ENCODE data around the gene DHRSX.

The DHRSX gene

DNA sequence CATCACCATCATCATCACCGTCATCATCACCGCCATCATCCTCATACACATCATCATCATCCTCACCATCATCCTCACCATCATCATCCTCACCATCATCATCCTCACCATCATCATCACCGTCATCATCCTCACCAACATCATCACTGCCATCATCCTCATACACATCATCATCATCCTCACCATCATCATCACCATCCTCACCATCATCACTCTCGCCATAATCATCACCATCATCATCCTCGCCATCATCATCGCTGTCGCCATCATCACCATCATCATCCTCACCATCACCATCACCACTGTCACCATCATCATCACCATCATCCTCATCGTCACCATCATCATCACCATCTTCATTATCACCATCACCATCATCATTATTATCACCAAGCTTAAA lies 19.8 kb upstream of the DHRSX start:
- Histone ChIP-seq H3K9me3 (ENCODE audit: control insufficient read depth, insufficient read depth, low read depth, low read length) (no peaks in the 10 kb centered on the region), H3K4me1 (ENCODE audit: control insufficient read depth, insufficient read depth, low read length) (no peaks in the 10 kb centered on the region), H3K4me3 (ENCODE audit: low read depth, low read length) (no peak overlapping the region), H3K36me3 (ENCODE audit: control insufficient read depth in 2 of 2, insufficient read depth in 1 of 2, low read length in 2 of 2) (no peaks in the 10 kb centered on the region), H3K27ac (ENCODE audit: extremely low read depth, low read depth, low read length) (no peak overlapping the region)
- POLR2A ChIA-PET: no interaction called here
- CTCF ChIA-PET: no interaction called here
- TF ChIP-seq, protein P1, sequence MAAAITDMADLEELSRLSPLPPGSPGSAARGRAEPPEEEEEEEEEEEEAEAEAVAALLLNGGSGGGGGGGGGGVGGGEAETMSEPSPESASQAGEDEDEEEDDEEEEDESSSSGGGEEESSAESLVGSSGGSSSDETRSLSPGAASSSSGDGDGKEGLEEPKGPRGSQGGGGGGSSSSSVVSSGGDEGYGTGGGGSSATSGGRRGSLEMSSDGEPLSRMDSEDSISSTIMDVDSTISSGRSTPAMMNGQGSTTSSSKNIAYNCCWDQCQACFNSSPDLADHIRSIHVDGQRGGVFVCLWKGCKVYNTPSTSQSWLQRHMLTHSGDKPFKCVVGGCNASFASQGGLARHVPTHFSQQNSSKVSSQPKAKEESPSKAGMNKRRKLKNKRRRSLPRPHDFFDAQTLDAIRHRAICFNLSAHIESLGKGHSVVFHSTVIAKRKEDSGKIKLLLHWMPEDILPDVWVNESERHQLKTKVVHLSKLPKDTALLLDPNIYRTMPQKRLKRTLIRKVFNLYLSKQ (tag by site-specific recombination; IDR thresholded peaks at IDR 0.05; ENCODE audit: borderline replicate concordance): no peak
- TF ChIP-seq, protein P2, sequence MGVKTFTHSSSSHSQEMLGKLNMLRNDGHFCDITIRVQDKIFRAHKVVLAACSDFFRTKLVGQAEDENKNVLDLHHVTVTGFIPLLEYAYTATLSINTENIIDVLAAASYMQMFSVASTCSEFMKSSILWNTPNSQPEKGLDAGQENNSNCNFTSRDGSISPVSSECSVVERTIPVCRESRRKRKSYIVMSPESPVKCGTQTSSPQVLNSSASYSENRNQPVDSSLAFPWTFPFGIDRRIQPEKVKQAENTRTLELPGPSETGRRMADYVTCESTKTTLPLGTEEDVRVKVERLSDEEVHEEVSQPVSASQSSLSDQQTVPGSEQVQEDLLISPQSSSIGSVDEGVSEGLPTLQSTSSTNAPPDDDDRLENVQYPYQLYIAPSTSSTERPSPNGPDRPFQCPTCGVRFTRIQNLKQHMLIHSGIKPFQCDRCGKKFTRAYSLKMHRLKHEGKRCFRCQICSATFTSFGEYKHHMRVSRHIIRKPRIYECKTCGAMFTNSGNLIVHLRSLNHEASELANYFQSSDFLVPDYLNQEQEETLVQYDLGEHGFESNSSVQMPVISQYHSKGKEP (tag by site-specific recombination; IDR thresholded peaks at IDR 0.05): no peak
- TF ChIP-seq KLF9 (tag by site-specific recombination; IDR thresholded peaks at IDR 0.05; ENCODE audit: low read depth): no peak
- TF ChIP-seq ZNF514 (tag by site-specific recombination; IDR thresholded peaks at IDR 0.05): no peak
- TF ChIP-seq ZNF670 (tag by site-specific recombination; IDR thresholded peaks at IDR 0.05; ENCODE audit: low read depth): peak; percentile 19; the same call in 1 of the 2 replicates
- TF ChIP-seq ZEB2 (tag by site-specific recombination; IDR thresholded peaks at IDR 0.05): no peak
- 0 out of 2 replicates have a peak, but pooled peaks have one; percentile 28 for TF ChIP-seq ZNF114 (tag by site-specific recombination; IDR thresholded peaks at IDR 0.05)
- TF ChIP-seq, protein P3, sequence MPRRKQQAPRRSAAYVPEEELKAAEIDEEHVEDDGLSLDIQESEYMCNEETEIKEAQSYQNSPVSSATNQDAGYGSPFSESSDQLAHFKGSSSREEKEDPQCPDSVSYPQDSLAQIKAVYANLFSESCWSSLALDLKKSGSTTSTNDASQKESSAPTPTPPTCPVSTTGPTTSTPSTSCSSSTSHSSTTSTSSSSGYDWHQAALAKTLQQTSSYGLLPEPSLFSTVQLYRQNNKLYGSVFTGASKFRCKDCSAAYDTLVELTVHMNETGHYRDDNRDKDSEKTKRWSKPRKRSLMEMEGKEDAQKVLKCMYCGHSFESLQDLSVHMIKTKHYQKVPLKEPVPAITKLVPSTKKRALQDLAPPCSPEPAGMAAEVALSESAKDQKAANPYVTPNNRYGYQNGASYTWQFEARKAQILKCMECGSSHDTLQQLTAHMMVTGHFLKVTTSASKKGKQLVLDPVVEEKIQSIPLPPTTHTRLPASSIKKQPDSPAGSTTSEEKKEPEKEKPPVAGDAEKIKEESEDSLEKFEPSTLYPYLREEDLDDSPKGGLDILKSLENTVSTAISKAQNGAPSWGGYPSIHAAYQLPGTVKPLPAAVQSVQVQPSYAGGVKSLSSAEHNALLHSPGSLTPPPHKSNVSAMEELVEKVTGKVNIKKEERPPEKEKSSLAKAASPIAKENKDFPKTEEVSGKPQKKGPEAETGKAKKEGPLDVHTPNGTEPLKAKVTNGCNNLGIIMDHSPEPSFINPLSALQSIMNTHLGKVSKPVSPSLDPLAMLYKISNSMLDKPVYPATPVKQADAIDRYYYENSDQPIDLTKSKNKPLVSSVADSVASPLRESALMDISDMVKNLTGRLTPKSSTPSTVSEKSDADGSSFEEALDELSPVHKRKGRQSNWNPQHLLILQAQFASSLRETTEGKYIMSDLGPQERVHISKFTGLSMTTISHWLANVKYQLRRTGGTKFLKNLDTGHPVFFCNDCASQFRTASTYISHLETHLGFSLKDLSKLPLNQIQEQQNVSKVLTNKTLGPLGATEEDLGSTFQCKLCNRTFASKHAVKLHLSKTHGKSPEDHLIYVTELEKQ (tag by site-specific recombination; IDR thresholded peaks at IDR 0.05; ENCODE audit: borderline replicate concordance): no peak
- TF ChIP-seq TCF7L2 (IDR thresholded peaks at IDR 0.05; ENCODE audit: borderline replicate concordance, low read depth, low read length): no peak
- TF ChIP-seq, protein P4, sequence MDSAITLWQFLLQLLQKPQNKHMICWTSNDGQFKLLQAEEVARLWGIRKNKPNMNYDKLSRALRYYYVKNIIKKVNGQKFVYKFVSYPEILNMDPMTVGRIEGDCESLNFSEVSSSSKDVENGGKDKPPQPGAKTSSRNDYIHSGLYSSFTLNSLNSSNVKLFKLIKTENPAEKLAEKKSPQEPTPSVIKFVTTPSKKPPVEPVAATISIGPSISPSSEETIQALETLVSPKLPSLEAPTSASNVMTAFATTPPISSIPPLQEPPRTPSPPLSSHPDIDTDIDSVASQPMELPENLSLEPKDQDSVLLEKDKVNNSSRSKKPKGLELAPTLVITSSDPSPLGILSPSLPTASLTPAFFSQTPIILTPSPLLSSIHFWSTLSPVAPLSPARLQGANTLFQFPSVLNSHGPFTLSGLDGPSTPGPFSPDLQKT (IDR thresholded peaks at IDR 0.05; ENCODE audit: borderline replicate concordance, low read depth, low read length): no peak
- TF ChIP-seq, protein P5, sequence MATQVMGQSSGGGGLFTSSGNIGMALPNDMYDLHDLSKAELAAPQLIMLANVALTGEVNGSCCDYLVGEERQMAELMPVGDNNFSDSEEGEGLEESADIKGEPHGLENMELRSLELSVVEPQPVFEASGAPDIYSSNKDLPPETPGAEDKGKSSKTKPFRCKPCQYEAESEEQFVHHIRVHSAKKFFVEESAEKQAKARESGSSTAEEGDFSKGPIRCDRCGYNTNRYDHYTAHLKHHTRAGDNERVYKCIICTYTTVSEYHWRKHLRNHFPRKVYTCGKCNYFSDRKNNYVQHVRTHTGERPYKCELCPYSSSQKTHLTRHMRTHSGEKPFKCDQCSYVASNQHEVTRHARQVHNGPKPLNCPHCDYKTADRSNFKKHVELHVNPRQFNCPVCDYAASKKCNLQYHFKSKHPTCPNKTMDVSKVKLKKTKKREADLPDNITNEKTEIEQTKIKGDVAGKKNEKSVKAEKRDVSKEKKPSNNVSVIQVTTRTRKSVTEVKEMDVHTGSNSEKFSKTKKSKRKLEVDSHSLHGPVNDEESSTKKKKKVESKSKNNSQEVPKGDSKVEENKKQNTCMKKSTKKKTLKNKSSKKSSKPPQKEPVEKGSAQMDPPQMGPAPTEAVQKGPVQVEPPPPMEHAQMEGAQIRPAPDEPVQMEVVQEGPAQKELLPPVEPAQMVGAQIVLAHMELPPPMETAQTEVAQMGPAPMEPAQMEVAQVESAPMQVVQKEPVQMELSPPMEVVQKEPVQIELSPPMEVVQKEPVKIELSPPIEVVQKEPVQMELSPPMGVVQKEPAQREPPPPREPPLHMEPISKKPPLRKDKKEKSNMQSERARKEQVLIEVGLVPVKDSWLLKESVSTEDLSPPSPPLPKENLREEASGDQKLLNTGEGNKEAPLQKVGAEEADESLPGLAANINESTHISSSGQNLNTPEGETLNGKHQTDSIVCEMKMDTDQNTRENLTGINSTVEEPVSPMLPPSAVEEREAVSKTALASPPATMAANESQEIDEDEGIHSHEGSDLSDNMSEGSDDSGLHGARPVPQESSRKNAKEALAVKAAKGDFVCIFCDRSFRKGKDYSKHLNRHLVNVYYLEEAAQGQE (tag by site-specific recombination; IDR thresholded peaks at IDR 0.05): no peak
- no peak for TF ChIP-seq ZBTB17 (tag by site-specific recombination; IDR thresholded peaks at IDR 0.05)
- TF ChIP-seq PRDM1 (tag by site-specific recombination; IDR thresholded peaks at IDR 0.05): no peak
- peak; percentile 53; the same call in 1 of the 2 replicates for TF ChIP-seq ZNF707 (tag by site-specific recombination; IDR thresholded peaks at IDR 0.05)
- TF ChIP-seq ZIC2 (tag by site-specific recombination; IDR thresholded peaks at IDR 0.05): no peak
- TF ChIP-seq, protein P6, sequence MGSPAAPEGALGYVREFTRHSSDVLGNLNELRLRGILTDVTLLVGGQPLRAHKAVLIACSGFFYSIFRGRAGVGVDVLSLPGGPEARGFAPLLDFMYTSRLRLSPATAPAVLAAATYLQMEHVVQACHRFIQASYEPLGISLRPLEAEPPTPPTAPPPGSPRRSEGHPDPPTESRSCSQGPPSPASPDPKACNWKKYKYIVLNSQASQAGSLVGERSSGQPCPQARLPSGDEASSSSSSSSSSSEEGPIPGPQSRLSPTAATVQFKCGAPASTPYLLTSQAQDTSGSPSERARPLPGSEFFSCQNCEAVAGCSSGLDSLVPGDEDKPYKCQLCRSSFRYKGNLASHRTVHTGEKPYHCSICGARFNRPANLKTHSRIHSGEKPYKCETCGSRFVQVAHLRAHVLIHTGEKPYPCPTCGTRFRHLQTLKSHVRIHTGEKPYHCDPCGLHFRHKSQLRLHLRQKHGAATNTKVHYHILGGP (tag by site-specific recombination; IDR thresholded peaks at IDR 0.05): no peak
- TF ChIP-seq KLF7 (tag by site-specific recombination; IDR thresholded peaks at IDR 0.05; ENCODE audit: borderline replicate concordance): no peak
- TF ChIP-seq, protein P7, sequence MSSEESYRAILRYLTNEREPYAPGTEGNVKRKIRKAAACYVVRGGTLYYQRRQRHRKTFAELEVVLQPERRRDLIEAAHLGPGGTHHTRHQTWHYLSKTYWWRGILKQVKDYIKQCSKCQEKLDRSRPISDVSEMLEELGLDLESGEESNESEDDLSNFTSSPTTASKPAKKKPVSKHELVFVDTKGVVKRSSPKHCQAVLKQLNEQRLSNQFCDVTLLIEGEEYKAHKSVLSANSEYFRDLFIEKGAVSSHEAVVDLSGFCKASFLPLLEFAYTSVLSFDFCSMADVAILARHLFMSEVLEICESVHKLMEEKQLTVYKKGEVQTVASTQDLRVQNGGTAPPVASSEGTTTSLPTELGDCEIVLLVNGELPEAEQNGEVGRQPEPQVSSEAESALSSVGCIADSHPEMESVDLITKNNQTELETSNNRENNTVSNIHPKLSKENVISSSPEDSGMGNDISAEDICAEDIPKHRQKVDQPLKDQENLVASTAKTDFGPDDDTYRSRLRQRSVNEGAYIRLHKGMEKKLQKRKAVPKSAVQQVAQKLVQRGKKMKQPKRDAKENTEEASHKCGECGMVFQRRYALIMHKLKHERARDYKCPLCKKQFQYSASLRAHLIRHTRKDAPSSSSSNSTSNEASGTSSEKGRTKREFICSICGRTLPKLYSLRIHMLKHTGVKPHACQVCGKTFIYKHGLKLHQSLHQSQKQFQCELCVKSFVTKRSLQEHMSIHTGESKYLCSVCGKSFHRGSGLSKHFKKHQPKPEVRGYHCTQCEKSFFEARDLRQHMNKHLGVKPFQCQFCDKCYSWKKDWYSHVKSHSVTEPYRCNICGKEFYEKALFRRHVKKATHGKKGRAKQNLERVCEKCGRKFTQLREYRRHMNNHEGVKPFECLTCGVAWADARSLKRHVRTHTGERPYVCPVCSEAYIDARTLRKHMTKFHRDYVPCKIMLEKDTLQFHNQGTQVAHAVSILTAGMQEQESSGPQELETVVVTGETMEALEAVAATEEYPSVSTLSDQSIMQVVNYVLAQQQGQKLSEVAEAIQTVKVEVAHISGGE (tag by site-specific recombination; conservative IDR thresholded peaks at IDR 0.05; ENCODE audit: low read depth): no peak
- TF ChIP-seq ZNF112 (tag by site-specific recombination; IDR thresholded peaks at IDR 0.05): no peak
- TF ChIP-seq, protein P8, sequence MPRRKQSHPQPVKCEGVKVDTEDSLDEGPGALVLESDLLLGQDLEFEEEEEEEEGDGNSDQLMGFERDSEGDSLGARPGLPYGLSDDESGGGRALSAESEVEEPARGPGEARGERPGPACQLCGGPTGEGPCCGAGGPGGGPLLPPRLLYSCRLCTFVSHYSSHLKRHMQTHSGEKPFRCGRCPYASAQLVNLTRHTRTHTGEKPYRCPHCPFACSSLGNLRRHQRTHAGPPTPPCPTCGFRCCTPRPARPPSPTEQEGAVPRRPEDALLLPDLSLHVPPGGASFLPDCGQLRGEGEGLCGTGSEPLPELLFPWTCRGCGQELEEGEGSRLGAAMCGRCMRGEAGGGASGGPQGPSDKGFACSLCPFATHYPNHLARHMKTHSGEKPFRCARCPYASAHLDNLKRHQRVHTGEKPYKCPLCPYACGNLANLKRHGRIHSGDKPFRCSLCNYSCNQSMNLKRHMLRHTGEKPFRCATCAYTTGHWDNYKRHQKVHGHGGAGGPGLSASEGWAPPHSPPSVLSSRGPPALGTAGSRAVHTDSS (tag by site-specific recombination; IDR thresholded peaks at IDR 0.05): peak; percentile 100

Data from HEK293 (cell line).